Neutrophil (primary cell): Measurements from ENCODE around the gene PCBD1.

ENCODE experiments used
- H3K27ac ChIP-seq: fragments of 200-600 bp; sonication (generic); 2 replicates; pipeline ENCODE4 v1.5.1; 2016; ENCODE audit warnings: mild to moderate bottlenecking, moderate library complexity
- H3K27me3 ChIP-seq: fragments of 200-600 bp; sonication (generic); 2 replicates; pipeline ENCODE4 v1.6.0; 2016; ENCODE audit warnings: mild to moderate bottlenecking
- H3K36me3 ChIP-seq: fragments of 200-600 bp; sonication (generic); 2 replicates; pipeline ENCODE4 v1.5.1; 2017
- H3K4me1 ChIP-seq, 2 experiments: fragments of 200-600 bp in 1 of 2; sonication (generic) in 1 of 2; 1 replicate in 1 of 2; 2 replicates in 1 of 2; pipeline versions ENCODE4 v1.5.1 to v1.6.1; 2013 to 2016; ENCODE audit warnings: low read depth in 1 of 2, low read length in 1 of 2, mild to moderate bottlenecking in 1 of 2, moderate library complexity in 1 of 2; ENCODE audit not compliant: control insufficient read depth in 1 of 2, insufficient read depth in 1 of 2
- H3K4me3 ChIP-seq, 2 experiments: fragments of 200-600 bp in 1 of 2; sonication (generic) in 1 of 2; 1 replicate in 1 of 2; 2 replicates in 1 of 2; pipeline ENCODE4 v1.5.1; 2013 to 2016; ENCODE audit warnings: low read depth in 1 of 2, low read length in 1 of 2, mild to moderate bottlenecking in 1 of 2, moderate library complexity in 1 of 2
- H3K9me3 ChIP-seq: fragments of 200-600 bp; sonication (generic); 2 replicates; pipeline ENCODE4 v1.5.1; 2016
- TF ChIP-seq, protein P1 (sequence below): fragments of 200-600 bp; sonication (generic); IDR thresholded peaks from 2 replicates; pipeline ENCODE4 v1.5.1; 2016; ENCODE audit warnings: antibody characterized with exemption

PCBD1 gene

DNA sequence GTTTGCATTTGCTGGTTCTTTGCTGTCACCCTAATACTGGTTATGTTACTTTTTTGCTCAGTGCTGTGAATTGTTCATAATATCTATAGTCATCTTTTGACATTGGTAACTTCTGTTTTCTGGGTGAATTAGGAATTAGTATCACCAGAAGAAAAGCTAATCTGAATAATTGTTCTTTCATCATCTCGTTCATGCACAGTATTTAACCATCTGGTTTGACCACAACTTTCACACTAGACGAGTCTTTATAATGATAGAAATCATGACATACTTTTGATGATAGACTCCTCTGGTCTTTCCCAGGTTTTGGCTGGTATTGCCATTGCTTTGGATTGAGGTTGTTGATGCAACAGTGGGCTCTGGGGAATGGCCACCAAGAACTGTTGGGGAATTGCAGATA is 47.5 kb downstream of the PCBD1 start:
- no peaks in the 10 kb centered on the region for H3K27me3 ChIP-seq
- no peak overlapping the region for H3K27ac ChIP-seq
- peaks cover 14% of the 10 kb centered on the region for H3K36me3 ChIP-seq
- H3K9me3 ChIP-seq, result no peaks in the 10 kb centered on the region
- no peak overlapping the region for H3K4me3 ChIP-seq
- TF ChIP-seq, protein P1, sequence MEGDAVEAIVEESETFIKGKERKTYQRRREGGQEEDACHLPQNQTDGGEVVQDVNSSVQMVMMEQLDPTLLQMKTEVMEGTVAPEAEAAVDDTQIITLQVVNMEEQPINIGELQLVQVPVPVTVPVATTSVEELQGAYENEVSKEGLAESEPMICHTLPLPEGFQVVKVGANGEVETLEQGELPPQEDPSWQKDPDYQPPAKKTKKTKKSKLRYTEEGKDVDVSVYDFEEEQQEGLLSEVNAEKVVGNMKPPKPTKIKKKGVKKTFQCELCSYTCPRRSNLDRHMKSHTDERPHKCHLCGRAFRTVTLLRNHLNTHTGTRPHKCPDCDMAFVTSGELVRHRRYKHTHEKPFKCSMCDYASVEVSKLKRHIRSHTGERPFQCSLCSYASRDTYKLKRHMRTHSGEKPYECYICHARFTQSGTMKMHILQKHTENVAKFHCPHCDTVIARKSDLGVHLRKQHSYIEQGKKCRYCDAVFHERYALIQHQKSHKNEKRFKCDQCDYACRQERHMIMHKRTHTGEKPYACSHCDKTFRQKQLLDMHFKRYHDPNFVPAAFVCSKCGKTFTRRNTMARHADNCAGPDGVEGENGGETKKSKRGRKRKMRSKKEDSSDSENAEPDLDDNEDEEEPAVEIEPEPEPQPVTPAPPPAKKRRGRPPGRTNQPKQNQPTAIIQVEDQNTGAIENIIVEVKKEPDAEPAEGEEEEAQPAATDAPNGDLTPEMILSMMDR, result no peak
- H3K4me1 ChIP-seq, result no peaks in the 10 kb centered on the region

DNA sequence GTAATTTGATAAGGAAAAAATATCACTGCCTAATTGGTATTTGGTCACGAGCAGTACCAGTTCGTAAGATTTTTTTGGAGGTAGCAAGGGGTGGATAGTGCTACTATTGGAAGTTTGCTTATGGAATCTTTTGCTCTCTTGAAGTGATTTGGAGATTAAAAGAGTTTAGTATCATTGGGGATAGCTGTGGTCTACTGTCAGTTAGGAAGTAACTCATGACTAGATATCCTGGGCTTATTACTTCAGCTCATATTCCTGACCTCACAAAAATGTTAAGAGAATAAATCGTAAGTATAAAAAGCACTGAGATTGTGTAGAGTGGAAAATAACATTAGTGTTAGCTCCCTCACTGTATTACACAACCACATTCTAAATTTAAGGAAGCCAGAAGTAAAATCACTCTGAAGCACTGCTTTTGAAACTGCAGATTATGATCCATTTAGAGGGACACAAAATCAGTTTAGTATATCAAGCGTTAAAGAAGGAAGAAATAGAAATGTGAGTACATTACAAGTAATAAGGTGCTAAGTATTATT is 50.0 kb downstream of the PCBD1 start:
- Histone ChIP-seq H3K9me3 (no peaks in the 10 kb centered on the region), H3K4me3 (no peak overlapping the region), H3K27ac (no peak overlapping the region), H3K36me3 (no peaks in the 10 kb centered on the region), H3K27me3 (no peaks in the 10 kb centered on the region), H3K4me1 (no peaks in the 10 kb centered on the region)
- TF ChIP-seq, protein P1, result no peak

DNA sequence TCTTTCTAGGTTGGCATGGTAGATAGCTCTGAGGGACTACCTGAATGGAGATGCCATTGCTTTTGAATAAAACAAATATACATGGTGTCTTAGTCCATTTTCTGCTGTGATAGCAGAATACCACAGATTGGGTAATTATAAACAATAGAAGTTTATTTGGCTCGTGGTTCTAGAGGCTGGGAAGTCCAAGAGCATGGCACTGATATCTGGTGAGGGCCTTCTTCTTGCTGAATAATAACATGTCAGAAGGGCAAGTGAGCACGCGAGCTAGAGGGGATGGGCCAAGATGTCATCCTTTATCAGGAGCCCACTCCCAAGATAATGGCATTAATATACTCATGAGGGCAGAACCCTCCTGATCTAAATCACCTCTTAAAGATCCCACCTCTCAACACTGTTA is 50.7 kb downstream of the PCBD1 start:
- no peak overlapping the region for H3K27ac ChIP-seq
- H3K4me1 ChIP-seq, result no peaks in the 10 kb centered on the region
- H3K27me3 ChIP-seq, result no peaks in the 10 kb centered on the region
- TF ChIP-seq, protein P1, result no peak
- H3K9me3 ChIP-seq, result no peaks in the 10 kb centered on the region
- no peak overlapping the region for H3K4me3 ChIP-seq
- no peaks in the 10 kb centered on the region for H3K36me3 ChIP-seq

DNA sequence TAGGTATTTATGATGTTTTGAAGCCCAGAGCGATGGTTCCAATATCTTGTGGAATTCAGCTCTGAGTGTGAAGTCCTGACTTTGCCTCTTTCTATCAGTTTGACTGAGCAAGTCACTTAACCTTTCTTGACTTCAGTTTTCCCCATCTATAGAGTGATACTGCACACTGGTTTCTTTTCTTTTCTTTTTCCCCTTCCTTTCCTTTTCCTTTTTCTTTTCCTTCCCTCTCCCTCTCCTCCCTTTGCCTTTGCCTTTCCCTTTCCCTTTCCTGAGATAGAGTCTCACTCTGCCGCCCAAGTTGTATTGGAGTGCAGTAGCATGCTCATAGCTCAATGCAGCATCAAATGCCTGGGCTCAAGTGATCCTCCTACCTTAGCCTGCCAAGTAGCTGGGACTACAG is 52.0 kb downstream of the PCBD1 start:
- H3K9me3 ChIP-seq, result no peaks in the 10 kb centered on the region
- no peaks in the 10 kb centered on the region for H3K4me1 ChIP-seq
- no peaks in the 10 kb centered on the region for H3K27me3 ChIP-seq
- no peak overlapping the region for H3K27ac ChIP-seq
- H3K4me3 ChIP-seq, result no peak overlapping the region
- TF ChIP-seq, protein P1, result no peak
- H3K36me3 ChIP-seq, result no peaks in the 10 kb centered on the region

DNA sequence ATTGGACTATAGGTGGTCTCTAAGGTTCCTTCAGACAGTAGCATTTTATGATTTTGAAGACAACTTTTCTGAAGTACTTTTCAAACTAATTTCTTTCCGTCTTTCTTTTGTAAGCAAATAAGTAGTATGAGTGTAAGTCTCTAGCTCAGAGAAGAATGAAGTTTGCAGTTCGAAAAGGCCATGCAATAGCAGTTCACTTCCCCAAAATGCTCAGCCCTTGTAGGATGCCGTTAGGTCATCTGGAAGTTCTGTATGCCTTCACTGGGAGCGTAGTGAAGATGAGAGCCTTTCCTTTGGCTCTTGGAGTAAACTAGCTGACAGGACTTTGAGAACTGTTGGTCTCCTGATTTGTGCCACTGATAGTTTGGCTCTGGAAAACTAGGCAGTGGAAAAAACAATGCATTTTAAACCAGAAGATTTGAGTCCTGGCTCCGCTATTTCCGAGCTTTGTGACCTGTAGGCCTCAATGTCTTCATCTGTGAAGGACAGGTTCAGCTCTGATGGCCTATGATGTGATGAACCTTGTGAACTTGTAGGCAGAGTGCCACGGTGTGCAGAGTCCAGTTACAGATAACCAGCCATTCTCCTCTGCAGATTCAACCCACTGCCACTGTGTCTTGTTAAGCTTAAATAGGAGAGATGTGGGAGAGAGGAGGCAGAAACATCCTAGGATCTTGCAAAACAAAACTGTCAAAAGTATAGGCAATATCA is 53.8 kb downstream of the PCBD1 start:
- Histone ChIP-seq H3K4me3 (no peak overlapping the region), H3K36me3 (no peaks in the 10 kb centered on the region), H3K27ac (no peak overlapping the region), H3K27me3 (no peaks in the 10 kb centered on the region), H3K4me1 (no peaks in the 10 kb centered on the region), H3K9me3 (no peaks in the 10 kb centered on the region)
- TF ChIP-seq, protein P1, result no peak
